Hematopoietic multipotent progenitor cell (in vitro differentiated cells): Measurements from ENCODE around the gene MME. TPM values are rescaled to one million over a fixed set of nuclear protein-coding genes. Genes with fewer than 3 reads are reported as not detected.
"Not testable (repeated sequence)": the region's sequence is repeated elsewhere in the genome, so short reads cannot be mapped to it uniquely, and the experiment has no call there.

Experiments used
- DNase-seq, 3 donors: peaks; one replicate each; pipeline ENCODE4 v3.0.0-alpha.2; 2011 to 2015; ENCODE audit warnings: low read depth in 2 of 3, low spot score in 2 of 3
- total RNA-seq: library from RNA; depleted of rRNA; stranded (reverse); fragments of >200 nt; gene quantifications from one replicate; pipeline ENCODE4 v1.2.3, GENCODE V29; 2012

The MME gene
- total RNA-seq, 1 donor: 3.0 TPM

- DNase-seq: no peak
Measured at GRCh38 chr3:155189478-155189877, 109.4 kb downstream of the MME start.

DNA sequence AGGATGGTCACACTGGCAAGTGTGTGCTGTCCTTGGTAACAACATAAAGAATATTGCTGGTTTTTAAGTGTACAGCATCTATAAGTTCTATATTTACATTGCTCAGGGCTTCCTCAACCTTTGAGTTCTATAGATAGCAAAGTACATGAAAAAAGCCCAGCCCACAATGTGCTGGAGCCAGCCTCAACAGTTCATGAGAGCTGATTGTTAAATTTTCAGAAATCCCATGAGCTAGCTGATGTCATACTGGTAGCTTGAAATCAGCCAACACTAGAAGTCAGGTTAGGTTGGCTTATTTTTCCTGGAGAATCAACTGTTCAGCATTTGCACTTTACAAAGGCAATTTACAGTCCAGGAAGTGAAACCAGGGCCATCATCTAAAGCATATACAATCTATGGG lies 110.6 kb downstream of the MME start:
- no peak for DNase-seq

DNA sequence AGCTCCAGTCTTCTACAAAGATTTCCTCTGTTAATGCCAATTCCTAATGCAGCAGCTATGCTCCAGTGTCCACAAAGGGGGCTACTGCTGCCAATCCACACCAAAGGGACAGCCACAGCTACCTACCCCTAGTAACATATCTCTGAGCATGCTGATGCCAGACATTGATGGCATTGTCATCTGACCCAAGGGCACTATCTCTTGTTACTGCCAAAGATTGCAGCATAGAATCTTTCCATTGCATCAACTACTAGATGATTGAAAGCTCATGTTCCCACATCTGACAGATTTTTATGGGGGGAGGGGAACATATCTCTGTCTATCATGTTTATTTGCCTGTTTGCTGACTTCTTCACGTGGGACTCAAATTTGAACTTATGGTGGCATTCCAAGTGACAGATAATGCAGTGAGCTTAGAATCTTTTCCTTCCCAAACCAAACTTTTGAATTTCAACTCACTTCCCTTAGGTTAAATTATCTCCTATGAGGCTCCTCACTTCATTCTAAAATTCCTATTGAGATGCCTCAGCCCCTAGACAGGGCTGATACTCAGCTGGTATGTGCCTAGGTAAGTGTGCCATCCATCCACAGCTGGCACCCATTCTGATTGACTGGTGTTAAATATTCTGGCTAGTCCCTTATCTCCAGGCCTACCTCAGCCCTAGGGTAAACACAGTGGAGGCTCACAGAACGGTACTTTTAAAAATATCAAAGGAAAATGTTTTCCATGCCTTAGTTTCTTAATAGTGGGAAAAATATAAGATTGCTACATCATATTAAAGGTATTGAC lies 113.0 kb downstream of the MME start:
- no peak for DNase-seq

- DNase-seq: no peak
Measured at GRCh38 chr3:155193868-155194267, 113.7 kb downstream of the MME start.

GRCh38 chr3:155194973-155195957 lies 115.1 kb downstream of the MME start:
- no peak for DNase-seq

DNA sequence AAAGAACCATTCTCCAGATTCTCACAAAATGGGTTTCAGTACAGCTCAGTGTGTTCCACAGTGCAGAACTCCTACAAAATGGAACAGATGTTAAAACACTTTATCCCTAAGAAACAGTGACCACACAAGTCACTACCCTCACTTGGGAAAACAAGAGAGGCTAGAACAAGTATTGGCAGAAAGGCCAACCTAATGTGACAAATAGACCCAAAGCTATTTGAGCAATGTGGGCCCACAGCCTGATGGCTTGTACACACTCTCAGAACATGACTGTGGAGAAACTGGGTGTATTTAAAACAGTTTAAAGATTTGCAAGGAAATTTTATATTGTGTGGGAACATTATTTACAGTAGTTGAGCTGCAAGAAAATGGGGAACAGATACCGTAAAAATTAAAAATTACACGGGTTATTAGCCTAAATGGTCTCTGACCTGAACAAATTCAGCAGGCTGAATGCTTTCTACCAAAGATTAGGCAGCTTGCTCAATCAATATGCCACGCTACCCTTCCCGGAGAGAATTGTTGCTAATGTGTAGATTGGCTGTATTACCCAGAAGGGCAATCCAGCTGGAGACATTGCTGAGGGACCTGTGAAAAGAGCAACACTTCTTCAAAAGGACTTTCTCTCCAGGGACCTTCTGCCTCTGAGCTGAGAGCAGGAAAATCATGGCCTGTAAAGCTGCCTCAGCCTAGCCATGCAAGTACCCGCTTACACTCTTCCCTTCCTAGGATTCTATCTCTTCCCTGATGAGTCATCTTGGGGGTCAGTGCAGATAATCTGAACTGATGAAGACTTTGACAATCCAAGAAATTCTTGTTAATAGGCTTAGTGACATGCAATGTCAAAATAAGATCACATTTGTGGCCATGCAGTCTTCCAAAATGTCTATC lies 116.3 kb downstream of the MME start:
- no peak for DNase-seq

DNA sequence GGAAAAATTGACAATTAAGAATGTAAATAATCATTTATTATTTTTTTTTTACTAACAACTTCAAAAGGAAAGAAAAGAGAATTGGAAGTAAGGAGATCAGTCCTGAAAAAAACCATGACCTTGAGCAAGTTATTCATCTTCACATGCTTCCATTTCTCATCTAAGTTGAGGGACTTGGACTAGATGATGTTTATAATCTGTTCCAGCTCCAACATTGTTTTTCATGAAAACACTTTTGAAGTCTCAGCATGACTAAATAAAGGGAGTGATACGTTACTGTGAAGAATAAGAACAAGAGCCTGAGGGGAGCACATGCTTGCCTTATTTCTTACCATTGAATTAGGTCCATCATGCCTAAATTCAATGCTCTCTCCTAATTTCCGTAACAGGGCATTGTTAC lies 117.7 kb downstream of the MME start:
- DNase-seq: no peak

DNA sequence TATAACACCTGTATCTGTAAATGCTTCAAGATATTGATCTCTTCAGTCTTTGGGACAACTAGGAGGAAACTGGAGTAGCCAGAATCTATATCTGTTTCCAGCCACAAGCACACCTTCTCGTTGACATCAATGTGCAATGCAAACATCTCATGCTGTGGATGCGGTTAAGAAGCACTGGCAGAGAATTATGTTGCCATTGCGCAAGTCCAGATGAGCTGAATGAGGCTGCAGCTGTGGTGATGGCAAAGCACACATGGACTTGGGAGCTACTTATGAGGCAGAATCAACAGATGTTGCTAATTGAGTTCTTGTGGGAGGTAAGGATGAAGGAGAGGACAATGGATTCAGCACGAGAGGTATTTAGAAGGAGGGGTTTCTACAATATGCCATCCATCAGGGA lies 122.5 kb downstream of the MME start:
- no peak for DNase-seq

DNA sequence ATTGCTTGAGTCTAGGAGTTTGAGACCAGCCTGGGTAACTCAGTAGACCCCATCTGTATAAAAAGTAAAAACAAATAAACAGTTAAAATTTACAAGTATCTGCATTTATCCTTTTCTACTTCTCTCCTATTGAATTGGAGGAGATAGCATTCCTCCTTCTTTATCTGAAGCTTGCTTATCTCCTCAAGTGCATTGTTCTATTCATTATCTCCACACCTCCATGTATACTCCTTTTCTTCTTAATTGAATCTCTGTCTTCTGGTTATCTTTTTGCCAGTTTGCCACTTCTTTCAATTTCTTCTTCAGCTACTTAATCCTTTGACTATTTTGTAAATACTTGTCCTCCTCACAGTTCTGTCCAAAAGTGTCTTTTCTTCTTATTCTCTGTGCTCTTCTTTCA lies 124.7 kb downstream of the MME start:
- no peak for DNase-seq

DNA sequence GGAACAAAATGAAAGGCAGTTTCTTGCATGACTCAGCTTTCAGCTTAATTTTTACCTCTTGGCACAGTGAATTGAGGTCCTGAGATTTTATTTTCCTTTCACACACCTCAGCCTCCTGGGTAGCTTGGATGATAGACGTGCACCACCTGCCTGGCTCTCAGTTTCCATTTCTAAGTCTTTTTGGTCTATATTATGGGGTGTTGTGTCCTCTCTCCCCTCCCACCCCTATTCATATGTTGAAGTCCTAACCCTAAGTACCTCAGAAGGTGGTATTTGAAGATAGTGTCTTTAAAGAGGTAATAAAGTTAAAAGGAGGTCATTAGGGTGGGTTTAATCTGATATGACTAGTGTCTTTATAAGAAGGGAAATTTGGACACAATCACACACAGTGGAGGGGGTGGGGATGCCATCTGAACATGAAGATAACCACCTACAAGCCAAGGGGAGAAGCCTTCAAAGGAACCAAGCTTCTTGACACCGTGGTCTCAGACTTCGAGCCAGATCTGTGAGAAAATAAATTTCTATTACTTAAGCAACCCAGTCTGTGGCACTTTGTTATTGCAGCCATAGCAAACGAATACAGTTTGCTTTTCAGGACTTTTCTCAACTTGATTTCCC lies 128.2 kb downstream of the MME start:
- no peak for DNase-seq

DNA sequence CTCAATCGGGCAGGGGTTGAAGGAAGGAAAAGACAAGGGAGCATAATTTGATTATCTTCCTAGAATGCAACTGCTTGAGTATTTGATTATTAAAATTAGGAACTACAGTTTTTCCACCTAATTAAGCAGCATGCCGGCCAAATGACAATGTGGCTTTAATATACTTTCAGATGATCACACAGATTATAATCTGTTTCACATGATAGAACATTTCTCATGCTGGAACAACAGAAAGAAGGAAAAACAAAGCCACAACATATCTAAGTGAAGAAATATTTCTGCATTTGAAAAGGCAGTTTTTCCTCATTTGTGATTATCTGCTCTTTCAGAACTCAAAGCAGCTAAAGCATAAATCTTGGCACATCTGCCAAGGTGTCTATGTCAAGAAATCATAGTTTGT lies 130.6 kb downstream of the MME start:
- DNase-seq: no peak

GRCh38 chr3:155211266-155211665 lies 131.1 kb downstream of the MME start:
- DNase-seq: no peak

GRCh38 chr3:155211940-155212339 lies 131.8 kb downstream of the MME start:
- no peak for DNase-seq

- not testable (repeated sequence) for DNase-seq
Measured at GRCh38 chr3:155216007-155216406, 135.9 kb downstream of the MME start.

DNA sequence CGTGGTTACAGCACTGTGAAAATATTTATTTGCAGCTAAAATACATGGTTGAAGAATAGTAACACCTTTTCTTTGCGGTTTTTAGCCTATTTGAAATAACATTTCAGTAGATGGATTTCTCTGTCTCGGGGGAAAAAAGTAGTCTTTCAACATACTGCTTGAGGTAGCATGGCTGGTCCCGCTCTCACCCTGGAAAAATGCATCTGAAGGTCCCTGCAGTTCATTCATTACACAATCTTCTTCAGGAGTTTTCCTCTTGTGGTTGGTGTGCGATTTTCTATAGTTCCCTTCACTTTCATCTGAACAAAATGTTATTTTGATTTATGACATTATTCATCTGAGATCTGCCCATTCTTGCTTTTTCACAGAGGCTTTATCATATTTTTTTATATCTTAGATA lies 137.5 kb downstream of the MME start:
- DNase-seq: no peak

DNA sequence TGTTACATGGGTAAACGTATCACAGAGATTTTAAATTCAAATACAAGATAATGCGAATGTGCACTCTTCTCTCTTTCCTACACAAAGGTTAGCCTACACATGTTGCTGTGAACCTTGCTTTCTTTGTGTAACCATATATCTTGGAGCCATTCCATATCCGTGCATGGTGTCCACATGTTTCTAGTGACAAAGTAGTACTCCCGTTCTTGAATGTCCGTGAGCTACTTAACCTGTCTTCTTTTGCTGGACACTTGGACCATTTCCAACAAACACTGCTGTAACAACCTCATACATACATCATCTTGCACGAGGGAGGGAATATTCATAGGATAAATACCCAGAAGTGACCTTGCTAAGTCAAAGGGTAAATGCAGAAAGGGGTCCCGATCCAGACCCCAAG lies 138.3 kb downstream of the MME start:
- no peak for DNase-seq

DNA sequence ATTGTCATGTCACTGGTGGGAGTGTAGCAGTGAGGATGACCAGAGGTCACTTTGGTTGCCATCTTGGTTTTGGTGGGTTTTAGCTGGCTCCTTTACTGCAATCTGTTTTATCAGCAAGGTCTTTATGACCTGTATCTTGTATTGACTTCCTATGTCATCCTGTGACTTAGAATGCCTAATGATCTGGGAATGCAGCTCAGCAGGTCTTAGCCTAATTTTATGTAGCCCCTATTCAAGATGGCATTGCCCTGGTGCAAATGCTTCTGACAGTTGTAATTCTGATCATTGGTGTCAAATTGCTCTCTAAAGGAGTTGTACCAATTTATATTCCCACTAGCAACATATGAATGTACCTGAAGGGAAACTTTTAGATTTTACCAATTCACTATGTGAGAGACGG lies 139.0 kb downstream of the MME start:
- DNase-seq: no peak

- no peak for DNase-seq
Measured at GRCh38 chr3:155225417-155225816, 145.3 kb downstream of the MME start.

GRCh38 chr3:155227141-155227540 lies 147.0 kb downstream of the MME start:
- DNase-seq: no peak

GRCh38 chr3:155228676-155229075 lies 148.6 kb downstream of the MME start:
- no peak for DNase-seq
